OCI-LY1 (cell line): ENCODE measurements around the gene ASB10.

Experiments
- H2AFZ ChIP-seq: fragments of 200-600 bp; sonication (generic), shearing (Covaris generic); 2 replicates; pipeline ENCODE4 v1.6.0; 2014; ENCODE audit warnings: antibody characterized with exemption, mild to moderate bottlenecking, low read length
- H3F3A ChIP-seq: fragments of 200-600 bp; sonication (generic), shearing (Covaris generic); 2 replicates; pipeline ENCODE4 v1.6.0; 2014; ENCODE audit warnings: mild to moderate bottlenecking, antibody characterized with exemption, low read length, moderate library complexity; ENCODE audit not compliant: insufficient read depth
- H3K27ac ChIP-seq: fragments of 200-600 bp; sonication (generic); 2 replicates; pipeline ENCODE4 v1.5.1; 2014; ENCODE audit warnings: low read length, mixed run types, mild to moderate bottlenecking, low read depth; ENCODE audit not compliant: poor library complexity, severe bottlenecking
- H3K27me3 ChIP-seq: fragments of 200-600 bp; sonication (generic); 2 replicates; pipeline ENCODE4 v1.6.0; 2014; ENCODE audit warnings: antibody characterized with exemption, mild to moderate bottlenecking, low read length, moderate library complexity; ENCODE audit not compliant: insufficient read depth
- H3K36me3 ChIP-seq: fragments of 200-600 bp; sonication (generic); 2 replicates; pipeline ENCODE4 v1.6.1; 2014; ENCODE audit warnings: mild to moderate bottlenecking, antibody characterized with exemption, low read length, moderate library complexity, mixed read lengths; ENCODE audit not compliant: insufficient read depth
- H3K4me1 ChIP-seq: fragments of 200-600 bp; sonication (generic); 2 replicates; pipeline ENCODE4 v1.5.1; 2014; ENCODE audit warnings: mild to moderate bottlenecking, low read length, moderate library complexity; ENCODE audit not compliant: insufficient read depth, severe bottlenecking
- H3K4me2 ChIP-seq: fragments of 200-600 bp; sonication (generic), shearing (Covaris generic); 2 replicates; pipeline ENCODE4 v1.6.1; 2014; ENCODE audit warnings: low read length
- H3K4me3 ChIP-seq: fragments of 200-600 bp; sonication (generic); 2 replicates; pipeline ENCODE4 v1.5.1; 2014; ENCODE audit warnings: low read length, low read depth, mild to moderate bottlenecking, mixed read lengths; ENCODE audit not compliant: poor library complexity, severe bottlenecking
- H3K79me2 ChIP-seq: fragments of 200-600 bp; shearing (Covaris generic); 2 replicates; pipeline ENCODE4 v1.6.1; 2016; ENCODE audit warnings: mixed run types, low read length, mixed read lengths; ENCODE audit not compliant: insufficient read depth
- H3K9ac ChIP-seq: fragments of 200-600 bp; sonication (generic), shearing (Covaris generic); 2 replicates; pipeline ENCODE4 v1.6.1; 2014; ENCODE audit warnings: mild to moderate bottlenecking, low read length, mixed read lengths
- H3K9me2 ChIP-seq: fragments of 200-600 bp; sonication (generic), shearing (Covaris generic); 2 replicates; pipeline ENCODE4 v1.6.1; 2014; ENCODE audit warnings: low read depth, mild to moderate bottlenecking, low read length, mixed read lengths
- H3K9me3 ChIP-seq: fragments of 200-600 bp; shearing (Covaris generic); 2 replicates; pipeline ENCODE4 v1.6.1; 2014; ENCODE audit warnings: low read length, mixed read lengths
- H4K20me1 ChIP-seq: fragments of 200-600 bp; sonication (generic), shearing (Covaris generic); 2 replicates; pipeline ENCODE4 v1.6.0; 2016; ENCODE audit warnings: mild to moderate bottlenecking, low read length; ENCODE audit not compliant: insufficient read depth
- EZH2 ChIP-seq: fragments of 200-600 bp; sonication (generic), shearing (Covaris generic); IDR thresholded peaks from 2 replicates; pipeline ENCODE4 v1.8.0; 2017; ENCODE audit warnings: borderline replicate concordance, mixed run types, mild to moderate bottlenecking, antibody characterized with exemption, low read length, moderate library complexity, mixed read lengths
- TF ChIP-seq, protein P1 (sequence below): fragments of 200-600 bp; sonication (generic), shearing (Covaris generic); IDR thresholded peaks from 2 replicates; pipeline ENCODE4 v1.5.1; 2017; ENCODE audit warnings: mild to moderate bottlenecking, antibody characterized with exemption, low read length, moderate library complexity, mixed read lengths

ASB10 gene

GRCh38 chr7:151197932-151198331 lies 10.9 kb upstream of the ASB10 start:
- Histone ChIP-seq H3K27me3 (no peaks in the 10 kb centered on the region; the same call in 1 of the 2 replicates), H3K4me2 (no peak overlapping the region), H3K9ac (no peak overlapping the region), H3F3A (no peaks in the 10 kb centered on the region), H2AFZ (no peak overlapping the region), H3K9me3 (no peaks in the 10 kb centered on the region), H3K79me2 (no peaks in the 10 kb centered on the region), H3K4me1 (no peaks in the 10 kb centered on the region), H3K9me2 (no peaks in the 10 kb centered on the region), H3K27ac (no peak overlapping the region), H4K20me1 (no peaks in the 10 kb centered on the region), H3K36me3 (no peaks in the 10 kb centered on the region), H3K4me3 (no peak overlapping the region)
- TF ChIP-seq, protein P1, sequence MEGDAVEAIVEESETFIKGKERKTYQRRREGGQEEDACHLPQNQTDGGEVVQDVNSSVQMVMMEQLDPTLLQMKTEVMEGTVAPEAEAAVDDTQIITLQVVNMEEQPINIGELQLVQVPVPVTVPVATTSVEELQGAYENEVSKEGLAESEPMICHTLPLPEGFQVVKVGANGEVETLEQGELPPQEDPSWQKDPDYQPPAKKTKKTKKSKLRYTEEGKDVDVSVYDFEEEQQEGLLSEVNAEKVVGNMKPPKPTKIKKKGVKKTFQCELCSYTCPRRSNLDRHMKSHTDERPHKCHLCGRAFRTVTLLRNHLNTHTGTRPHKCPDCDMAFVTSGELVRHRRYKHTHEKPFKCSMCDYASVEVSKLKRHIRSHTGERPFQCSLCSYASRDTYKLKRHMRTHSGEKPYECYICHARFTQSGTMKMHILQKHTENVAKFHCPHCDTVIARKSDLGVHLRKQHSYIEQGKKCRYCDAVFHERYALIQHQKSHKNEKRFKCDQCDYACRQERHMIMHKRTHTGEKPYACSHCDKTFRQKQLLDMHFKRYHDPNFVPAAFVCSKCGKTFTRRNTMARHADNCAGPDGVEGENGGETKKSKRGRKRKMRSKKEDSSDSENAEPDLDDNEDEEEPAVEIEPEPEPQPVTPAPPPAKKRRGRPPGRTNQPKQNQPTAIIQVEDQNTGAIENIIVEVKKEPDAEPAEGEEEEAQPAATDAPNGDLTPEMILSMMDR: no peak
- TF ChIP-seq EZH2: no peak

DNA sequence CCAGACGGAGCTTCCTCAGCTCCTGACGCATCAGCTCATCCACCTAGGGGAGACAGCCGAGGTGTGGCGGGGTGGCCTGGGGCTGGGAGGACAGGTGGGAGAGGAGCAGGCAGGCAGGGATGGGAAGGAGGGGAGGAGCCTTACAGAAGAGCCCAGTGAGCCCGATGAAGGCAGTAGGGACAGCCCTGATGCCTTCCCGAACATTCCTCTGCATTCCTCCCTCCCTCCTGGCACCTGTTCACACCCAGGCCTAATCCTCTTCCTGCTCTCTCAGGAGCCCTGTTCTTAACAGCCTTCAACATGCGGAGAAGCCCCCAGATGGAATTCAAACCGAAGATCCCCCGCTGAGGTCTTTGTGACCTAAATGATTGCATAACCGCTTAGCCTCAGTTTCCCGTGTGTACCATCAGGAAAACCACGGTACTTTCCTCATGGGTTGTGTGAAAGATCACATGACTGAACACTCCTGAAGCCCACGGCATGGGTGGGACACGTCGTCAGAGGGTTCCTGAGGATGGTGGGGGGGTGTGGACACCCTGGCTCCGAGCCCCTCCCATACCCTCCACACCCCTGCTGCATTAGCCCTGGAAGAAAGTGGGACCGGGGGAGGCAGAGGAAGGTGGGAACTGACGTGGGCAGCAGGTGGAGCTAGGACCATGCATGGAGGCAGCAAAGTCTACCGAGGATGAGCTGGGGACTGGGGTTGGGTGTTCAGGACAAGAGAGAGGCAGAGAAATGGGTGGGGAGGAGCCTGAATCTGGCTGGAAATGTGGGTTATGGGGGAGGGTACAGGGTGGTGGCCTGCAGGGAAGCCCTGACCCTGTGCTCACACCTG lies 8.8 kb upstream of the ASB10 start:
- H3K36me3 ChIP-seq: no peaks in the 10 kb centered on the region
- H3K27me3 ChIP-seq: peaks cover 3% of the 10 kb centered on the region; the same call in 1 of the 2 replicates
- no peak overlapping the region for H3K27ac ChIP-seq
- no peaks in the 10 kb centered on the region for H3F3A ChIP-seq
- H3K9me2 ChIP-seq: no peaks in the 10 kb centered on the region
- no peak overlapping the region for H3K4me2 ChIP-seq
- H3K4me3 ChIP-seq: no peak overlapping the region
- H3K9ac ChIP-seq: no peak overlapping the region
- H3K4me1 ChIP-seq: no peaks in the 10 kb centered on the region
- no peaks in the 10 kb centered on the region for H3K9me3 ChIP-seq
- no peak for TF ChIP-seq EZH2
- TF ChIP-seq, protein P1: no peak
- no peaks in the 10 kb centered on the region for H4K20me1 ChIP-seq
- H2AFZ ChIP-seq: no peak overlapping the region
- no peaks in the 10 kb centered on the region for H3K79me2 ChIP-seq

DNA sequence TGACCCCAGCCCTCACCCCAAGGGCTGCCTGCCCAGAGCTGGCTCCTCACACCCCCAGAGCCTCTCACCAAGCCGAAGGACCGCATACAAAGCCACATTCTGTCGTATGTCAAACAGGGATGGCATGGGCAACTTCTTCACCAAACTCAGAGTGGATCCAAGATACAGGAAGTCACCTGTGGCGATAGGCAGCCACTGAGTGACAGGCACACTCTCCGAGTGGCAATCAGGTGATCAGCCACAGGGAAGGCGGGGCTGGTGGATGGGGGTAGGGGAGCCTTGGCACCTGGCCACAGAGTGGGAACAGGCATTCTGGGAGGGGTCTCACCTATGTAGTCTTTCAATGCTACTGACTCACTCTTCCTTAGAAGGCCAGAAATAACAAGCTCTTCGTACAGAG lies 7.1 kb upstream of the ASB10 start:
- no peaks in the 10 kb centered on the region for H3K9me3 ChIP-seq
- H3K79me2 ChIP-seq: no peaks in the 10 kb centered on the region
- no peaks in the 10 kb centered on the region for H3F3A ChIP-seq
- H3K4me2 ChIP-seq: no peak overlapping the region
- H3K9ac ChIP-seq: no peak overlapping the region
- TF ChIP-seq EZH2: no peak
- TF ChIP-seq, protein P1: no peak
- no peaks in the 10 kb centered on the region for H3K36me3 ChIP-seq
- peaks cover 10% of the 10 kb centered on the region; the same call in 1 of the 2 replicates for H3K27me3 ChIP-seq
- no peak overlapping the region for H3K4me3 ChIP-seq
- no peak overlapping the region for H3K27ac ChIP-seq
- H2AFZ ChIP-seq: no peak overlapping the region
- no peaks in the 10 kb centered on the region for H3K4me1 ChIP-seq
- H4K20me1 ChIP-seq: no peaks in the 10 kb centered on the region
- H3K9me2 ChIP-seq: no peaks in the 10 kb centered on the region
